ENCODE measurements around the gene EOMES. TPM values are rescaled to one million over a fixed set of nuclear protein-coding genes. Genes with fewer than 3 reads are reported as not detected.
A peak's percentile ranks its signal among the peaks of the same experiment; 100 is the strongest.

EOMES gene
- total and polyA plus RNA-seq, 2 of the 8 experiments (the other 6 are each of a cell fraction or from before 2014, with no cell fraction given) = 0.09 to 0.47 TPM

DNA sequence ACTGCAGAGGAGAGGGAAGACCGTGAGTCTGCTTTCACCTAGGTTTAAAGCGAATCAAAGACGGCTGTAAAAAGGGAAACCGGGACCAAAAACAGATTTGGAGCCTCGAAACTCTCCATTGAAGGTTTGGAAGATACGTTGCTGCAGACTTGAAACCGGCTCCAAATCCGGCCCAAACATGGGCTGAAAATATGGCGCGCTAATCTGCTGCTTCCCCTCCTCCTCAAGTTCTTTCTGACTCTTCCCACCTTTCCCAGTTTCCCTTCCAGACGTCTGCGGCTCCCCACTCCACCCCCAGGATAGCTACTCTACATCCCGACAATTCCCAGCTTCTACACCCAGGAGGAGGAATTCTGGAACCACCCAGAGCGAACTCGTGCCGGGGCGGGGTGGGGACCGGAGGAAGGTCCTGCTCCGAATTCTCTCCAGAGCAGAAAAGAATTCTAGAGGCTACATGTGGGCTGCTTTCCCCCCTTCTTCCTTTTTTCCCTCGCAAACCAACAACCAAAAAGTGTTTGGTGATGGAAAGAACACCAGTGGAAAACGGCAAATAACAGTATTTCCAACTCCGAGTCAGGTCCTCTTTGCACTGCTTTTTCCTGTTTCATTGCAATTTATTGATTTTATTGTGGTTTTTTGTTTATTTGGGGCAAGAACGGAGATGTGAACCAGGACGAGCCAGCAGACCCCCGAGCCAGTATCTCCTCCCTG, 8.5 kb downstream of the EOMES start (continued):
- TF ChIP-seq EZH2 (IDR thresholded peaks at IDR 0.05; ENCODE audit: low read depth, low read length, severe bottlenecking) (peak; percentile 93), TCF12 (IDR thresholded peaks at IDR 0.05; ENCODE audit: low read depth, low read length) (0 out of 2 replicates have a peak, but pooled peaks have one; percentile 3), NANOG (IDR thresholded peaks at IDR 0.05; ENCODE audit: insufficient read depth, low read depth, low read length, poor library complexity, severe bottlenecking) (no peak), RXRA (IDR thresholded peaks at IDR 0.05; ENCODE audit: insufficient read depth, low read depth, low read length) (no peak), SIRT6 (IDR thresholded peaks at IDR 0.05; ENCODE audit: low read length) (no peak), YY1 (IDR thresholded peaks at IDR 0.05; ENCODE audit: low read depth, low read length) (peak; percentile 37; the same call in 1 of the 2 replicates)
- TF ChIP-seq, protein P1, sequence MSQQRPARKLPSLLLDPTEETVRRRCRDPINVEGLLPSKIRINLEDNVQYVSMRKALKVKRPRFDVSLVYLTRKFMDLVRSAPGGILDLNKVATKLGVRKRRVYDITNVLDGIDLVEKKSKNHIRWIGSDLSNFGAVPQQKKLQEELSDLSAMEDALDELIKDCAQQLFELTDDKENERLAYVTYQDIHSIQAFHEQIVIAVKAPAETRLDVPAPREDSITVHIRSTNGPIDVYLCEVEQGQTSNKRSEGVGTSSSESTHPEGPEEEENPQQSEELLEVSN (IDR thresholded peaks at IDR 0.05) = peak; percentile 38

Measured in H1 (cell line).